DND-41 (cell line): ENCODE measurements around the gene DHRS3.

Experiments
- CTCF ChIP-seq: IDR thresholded peaks from 2 replicates; pipeline ENCODE4 v1.5.1; 2012; ENCODE audit warnings: borderline replicate concordance, low read length, moderate library complexity, mild to moderate bottlenecking; ENCODE audit not compliant: poor library complexity, severe bottlenecking; ENCODE audit errors: extremely low read depth
- EZH2 ChIP-seq: IDR thresholded peaks from 3 replicates; pipeline ENCODE4 v1.6.1; 2012; ENCODE audit warnings: borderline replicate concordance, low read depth, mild to moderate bottlenecking, moderate library complexity, low read length, inconsistent platforms; ENCODE audit not compliant: severe bottlenecking

- no peak for TF ChIP-seq CTCF
- no peak for TF ChIP-seq EZH2
Measured at GRCh38 chr1:12548973-12549459, 69.0 kb downstream of the DHRS3 start.
